D721Med (cell line): ENCODE results near the gene MYLK2.
"Not testable (repeated sequence)": the region's sequence is repeated elsewhere in the genome, so short reads cannot be mapped to it uniquely, and the experiment has no call there.

Source experiments
- DNase-seq: peaks from one replicate; pipeline ENCODE4 v3.0.0; 2011; ENCODE audit warnings: low spot score; ENCODE audit not compliant: insufficient read length
- FAIRE-seq: peaks from 2 replicates; lab custom pipeline; 2011; peaks lifted over from hg19 to GRCh38; lab: Jason Lieb, UNC
- TF ChIP-seq, protein P1 (sequence below): IDR thresholded peaks from 2 replicates; pipeline ENCODE4 v1.5.1; 2012; ENCODE audit warnings: mild to moderate bottlenecking, control low read depth; ENCODE audit not compliant: insufficient read depth; ENCODE audit errors: missing control alignments

MYLK2 gene

DNA sequence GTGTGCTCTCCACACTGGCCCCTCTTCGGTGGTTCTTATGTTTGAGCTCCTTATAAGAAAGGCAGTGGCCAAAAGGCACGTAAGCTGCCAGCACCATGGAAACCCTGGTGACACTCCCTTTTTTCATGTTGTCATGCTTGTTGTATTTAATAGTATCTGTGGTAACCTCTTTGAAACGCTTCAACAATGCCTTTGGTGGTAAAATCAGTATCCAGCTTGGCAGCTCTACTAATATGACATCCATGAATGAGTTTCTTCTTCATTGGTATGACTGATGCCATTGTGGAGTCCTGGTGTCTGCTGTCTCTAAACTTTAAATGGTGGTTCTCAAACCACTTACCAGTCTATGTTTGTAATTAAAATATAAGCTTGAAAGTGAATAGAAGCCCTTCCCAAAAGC lies 10.7 kb upstream of the MYLK2 start:
- DNase-seq, result no peak
- TF ChIP-seq, protein P1, sequence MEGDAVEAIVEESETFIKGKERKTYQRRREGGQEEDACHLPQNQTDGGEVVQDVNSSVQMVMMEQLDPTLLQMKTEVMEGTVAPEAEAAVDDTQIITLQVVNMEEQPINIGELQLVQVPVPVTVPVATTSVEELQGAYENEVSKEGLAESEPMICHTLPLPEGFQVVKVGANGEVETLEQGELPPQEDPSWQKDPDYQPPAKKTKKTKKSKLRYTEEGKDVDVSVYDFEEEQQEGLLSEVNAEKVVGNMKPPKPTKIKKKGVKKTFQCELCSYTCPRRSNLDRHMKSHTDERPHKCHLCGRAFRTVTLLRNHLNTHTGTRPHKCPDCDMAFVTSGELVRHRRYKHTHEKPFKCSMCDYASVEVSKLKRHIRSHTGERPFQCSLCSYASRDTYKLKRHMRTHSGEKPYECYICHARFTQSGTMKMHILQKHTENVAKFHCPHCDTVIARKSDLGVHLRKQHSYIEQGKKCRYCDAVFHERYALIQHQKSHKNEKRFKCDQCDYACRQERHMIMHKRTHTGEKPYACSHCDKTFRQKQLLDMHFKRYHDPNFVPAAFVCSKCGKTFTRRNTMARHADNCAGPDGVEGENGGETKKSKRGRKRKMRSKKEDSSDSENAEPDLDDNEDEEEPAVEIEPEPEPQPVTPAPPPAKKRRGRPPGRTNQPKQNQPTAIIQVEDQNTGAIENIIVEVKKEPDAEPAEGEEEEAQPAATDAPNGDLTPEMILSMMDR, result no peak
- FAIRE-seq, result no peak

DNA sequence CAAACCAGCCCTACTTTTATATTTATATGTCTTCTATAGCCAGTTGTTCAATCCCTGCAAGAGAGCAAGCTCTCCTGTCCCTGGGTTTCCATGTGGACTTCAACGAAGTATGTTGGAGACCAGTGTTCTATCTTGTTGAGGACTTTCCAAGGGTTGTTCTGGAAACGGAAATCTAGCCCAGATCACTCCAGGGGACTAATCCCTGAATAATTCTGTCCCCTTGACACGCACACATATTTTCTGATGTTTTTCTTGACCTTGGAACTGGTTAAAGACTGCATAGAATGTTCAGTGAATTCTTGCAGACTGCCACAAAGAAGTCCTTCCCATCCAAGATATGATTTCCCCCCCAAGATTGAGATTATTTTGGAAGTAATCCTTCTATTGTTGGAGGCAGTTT lies 9.5 kb upstream of the MYLK2 start:
- DNase-seq, result no peak
- TF ChIP-seq, protein P1, result no peak
- FAIRE-seq, result no peak

DNA sequence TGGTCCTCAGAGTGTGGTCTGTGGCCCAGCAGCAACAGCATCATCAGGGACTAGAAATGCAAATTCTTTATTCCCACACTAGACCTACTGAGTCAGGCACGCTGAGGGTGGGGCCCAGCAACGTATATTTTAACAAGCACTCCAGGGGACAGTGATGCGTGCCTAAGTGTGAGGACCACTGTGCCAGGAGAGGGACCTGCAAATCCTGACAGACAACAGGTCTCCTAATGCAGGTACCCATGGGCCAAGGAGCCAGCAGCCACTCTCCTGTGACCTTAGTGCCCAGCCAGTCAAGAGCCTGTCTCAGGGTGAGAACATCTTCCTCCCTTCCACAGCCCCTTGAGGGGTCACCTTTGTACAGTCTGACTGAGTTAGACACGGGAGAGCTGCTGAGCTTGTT lies 8.0 kb upstream of the MYLK2 start:
- no peak for FAIRE-seq
- DNase-seq, result no peak
- TF ChIP-seq, protein P1, result no peak

DNA sequence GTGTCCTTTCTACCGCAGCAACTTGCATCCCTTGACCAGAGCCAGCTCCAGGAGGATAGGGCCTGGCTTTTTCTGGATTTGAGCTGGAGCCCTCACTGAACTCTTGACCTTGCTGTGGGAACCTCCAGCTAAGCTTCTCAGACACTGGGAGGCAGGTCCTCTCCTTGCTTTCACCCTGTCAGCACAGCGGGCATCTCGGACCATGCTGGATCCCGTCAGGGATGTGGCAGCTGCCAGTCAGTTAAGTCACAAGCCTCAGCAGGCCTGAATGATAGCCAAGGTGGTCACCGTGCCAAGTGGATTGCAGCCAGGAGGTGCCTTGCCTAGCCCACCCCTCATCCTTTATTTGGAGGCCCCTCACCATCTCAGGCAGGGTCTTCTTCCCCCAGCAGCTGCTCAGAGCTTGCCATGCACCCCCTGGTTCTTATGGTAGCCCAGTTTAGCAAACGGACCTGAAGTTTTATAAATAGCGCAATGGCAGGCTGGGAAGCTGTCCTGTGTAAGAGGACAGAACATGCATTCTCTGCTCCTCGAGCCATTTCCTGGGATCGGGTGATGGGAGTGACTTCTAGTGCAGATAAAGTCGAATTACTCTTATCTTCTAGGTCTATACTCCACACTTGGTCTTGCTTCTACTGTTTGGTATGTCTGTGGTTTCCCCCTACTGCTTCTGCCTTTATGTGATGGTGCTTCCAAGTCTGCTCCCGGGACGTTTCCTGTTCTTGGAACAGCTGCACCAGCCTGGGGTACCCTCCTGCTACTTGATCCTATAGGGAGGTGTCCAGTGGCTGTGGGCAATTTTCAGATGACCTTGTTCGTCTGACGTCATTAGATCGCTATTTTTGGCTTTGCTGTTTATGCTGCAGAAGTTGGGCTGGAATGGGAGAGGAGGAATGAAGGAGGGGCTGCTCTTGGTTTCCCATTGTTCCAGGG lies 7.1 kb upstream of the MYLK2 start:
- DNase-seq, result no peak
- FAIRE-seq, result no peak

DNA sequence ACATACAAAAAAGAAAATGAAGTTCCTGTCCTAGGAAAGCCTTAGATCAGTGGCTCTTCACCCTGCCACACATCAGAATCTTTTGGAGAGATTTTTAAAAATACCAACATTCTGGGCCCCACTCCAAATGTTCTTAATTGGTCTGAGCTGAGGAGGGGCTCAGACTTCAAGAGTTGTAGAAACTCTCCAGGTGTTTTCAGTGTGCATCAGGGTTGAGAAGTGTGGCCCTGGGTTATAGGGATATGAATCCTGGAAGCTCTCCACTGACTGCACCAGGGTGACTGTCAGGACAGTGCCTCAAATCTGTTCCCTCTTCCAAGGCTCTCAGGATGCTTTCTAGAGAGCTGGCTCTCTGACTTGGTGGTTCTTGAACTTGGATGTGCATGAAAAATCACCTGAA lies 5.5 kb upstream of the MYLK2 start:
- FAIRE-seq, result no peak
- DNase-seq, result no peak
- TF ChIP-seq, protein P1, result no peak

More for the DNA sequence above, 7.1 kb upstream of the MYLK2 start:
- TF ChIP-seq, protein P1, result no peak

DNA sequence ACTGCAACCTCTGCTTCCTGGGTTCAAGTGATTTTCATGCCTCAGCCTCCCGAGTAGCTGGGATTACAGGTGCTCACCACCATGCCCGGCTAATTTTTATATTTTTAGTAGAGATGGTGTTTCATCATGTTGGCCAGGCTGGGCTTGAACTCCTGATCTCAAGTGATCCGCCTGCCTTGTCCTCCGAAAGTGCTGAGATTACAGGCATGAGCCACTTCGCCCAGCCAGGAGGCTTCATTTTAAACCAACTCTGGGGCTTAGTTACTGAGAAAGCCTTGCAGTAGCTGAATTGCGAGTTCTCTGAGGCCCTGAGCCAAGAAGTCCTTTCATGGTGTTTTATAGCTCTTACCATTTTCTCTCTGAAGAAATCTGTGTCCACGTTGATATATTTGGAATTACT lies 5.0 kb upstream of the MYLK2 start:
- DNase-seq, FAIRE-seq: not testable (repeated sequence)

DNA sequence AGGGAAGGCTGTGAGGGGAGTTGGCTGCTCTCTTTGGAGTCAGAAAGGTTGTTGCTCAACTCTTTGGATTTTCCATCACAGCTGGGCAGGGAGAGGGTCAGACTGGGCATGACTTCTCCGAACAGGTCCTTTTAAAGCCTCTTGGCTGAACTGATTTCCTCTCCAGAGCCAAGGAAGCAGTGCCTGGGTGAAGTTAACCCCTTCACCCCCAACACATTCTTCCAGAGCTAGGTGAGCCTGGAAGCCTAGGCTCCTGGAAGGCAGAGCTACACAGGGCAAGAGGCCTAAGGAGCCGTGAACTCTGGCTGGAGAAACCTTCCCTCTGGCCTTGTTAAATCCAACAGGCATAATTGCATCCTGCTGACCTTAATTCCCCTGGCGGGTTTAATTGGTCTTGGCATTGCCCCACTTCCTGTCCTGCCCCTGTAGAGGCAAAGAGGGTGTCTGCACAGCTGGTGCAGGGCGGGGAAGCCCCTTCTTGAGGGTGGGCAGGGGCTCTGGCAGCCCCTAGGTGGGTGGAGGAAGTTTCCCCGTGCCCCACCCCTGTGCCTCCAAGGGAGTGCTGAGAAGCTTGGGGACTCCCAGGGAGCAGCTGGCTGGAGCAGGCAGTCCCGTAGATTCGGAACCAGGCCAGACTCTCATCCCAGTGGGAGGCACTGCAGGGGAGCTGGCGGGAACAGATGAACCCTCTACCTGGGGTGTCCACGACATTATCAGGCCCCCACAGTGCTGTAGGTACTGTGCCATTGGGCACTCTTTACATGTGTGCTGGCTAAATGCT lies 3.6 kb upstream of the MYLK2 start:
- FAIRE-seq (no peak), DNase-seq (no peak)
- TF ChIP-seq, protein P1, result no peak
